ENCODE data around the gene MACO1. TPM values are rescaled to one million over a fixed set of nuclear protein-coding genes. Genes with fewer than 3 reads are reported as not detected.

Gene MACO1
- total and polyA plus RNA-seq, 2 of the 13 experiments (the other 11 are each of a cell fraction or from before 2014, with no cell fraction given), result 9.7 to 17.0 TPM

- TF ChIP-seq ZNF546 (CRISPR knock-in tag; conservative IDR thresholded peaks at IDR 0.05) (no peak), TMF1 (CRISPR knock-in tag; IDR thresholded peaks at IDR 0.05; ENCODE audit: low read depth) (0 out of 2 replicates have a peak, but pooled peaks have one; percentile 21), MXI1 (IDR thresholded peaks at IDR 0.05; ENCODE audit: borderline replicate concordance, low read depth, low read length) (0 out of 3 replicates have a peak, but pooled peaks have one; percentile 6)
Observed at GRCh38 chr1:25543425-25544242, 112.9 kb downstream of the MACO1 start, which contains the start of gene LDLRAP1 (continued).

DNA sequence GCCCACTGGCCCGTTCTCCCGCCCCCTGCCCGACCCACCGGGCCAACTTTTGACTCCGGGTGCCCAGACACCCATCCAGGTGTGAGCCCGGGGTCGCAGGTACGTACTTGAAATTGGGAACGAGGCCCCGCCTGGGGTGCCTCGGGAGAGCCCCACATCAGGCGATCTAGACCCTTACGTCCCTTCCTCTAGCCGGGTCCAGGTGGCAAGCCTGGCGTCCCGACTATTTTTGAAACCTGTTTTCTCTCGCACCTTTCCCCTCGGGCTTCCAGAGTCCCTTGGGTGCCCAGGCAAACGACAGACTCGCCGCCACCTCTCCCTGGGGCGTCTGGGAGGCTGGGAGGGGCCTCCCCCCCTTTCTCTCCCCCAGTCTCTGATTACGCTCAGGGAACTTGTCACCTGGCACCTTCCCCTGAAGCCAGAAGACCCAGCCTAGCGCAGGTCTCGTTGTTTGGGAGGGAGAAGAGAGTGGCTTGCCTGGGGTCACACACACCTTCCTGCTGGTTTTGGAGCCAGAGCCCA lies 113.6 kb downstream of the MACO1 start:
- TF ChIP-seq POLR2A (IDR thresholded peaks at IDR 0.05; ENCODE audit: insufficient read depth in 1 of 2, low read depth in 2 of 2, low read length in 2 of 2) (no peak), ZZZ3 (CRISPR knock-in tag; IDR thresholded peaks at IDR 0.05; ENCODE audit: borderline replicate concordance) (no peak), BRD4 (CRISPR knock-in tag; IDR thresholded peaks at IDR 0.05) (no peak), FOXK1 (CRISPR knock-in tag; IDR thresholded peaks at IDR 0.05; ENCODE audit: borderline replicate concordance, low read depth) (no peak)
- TF ChIP-seq, protein P1, sequence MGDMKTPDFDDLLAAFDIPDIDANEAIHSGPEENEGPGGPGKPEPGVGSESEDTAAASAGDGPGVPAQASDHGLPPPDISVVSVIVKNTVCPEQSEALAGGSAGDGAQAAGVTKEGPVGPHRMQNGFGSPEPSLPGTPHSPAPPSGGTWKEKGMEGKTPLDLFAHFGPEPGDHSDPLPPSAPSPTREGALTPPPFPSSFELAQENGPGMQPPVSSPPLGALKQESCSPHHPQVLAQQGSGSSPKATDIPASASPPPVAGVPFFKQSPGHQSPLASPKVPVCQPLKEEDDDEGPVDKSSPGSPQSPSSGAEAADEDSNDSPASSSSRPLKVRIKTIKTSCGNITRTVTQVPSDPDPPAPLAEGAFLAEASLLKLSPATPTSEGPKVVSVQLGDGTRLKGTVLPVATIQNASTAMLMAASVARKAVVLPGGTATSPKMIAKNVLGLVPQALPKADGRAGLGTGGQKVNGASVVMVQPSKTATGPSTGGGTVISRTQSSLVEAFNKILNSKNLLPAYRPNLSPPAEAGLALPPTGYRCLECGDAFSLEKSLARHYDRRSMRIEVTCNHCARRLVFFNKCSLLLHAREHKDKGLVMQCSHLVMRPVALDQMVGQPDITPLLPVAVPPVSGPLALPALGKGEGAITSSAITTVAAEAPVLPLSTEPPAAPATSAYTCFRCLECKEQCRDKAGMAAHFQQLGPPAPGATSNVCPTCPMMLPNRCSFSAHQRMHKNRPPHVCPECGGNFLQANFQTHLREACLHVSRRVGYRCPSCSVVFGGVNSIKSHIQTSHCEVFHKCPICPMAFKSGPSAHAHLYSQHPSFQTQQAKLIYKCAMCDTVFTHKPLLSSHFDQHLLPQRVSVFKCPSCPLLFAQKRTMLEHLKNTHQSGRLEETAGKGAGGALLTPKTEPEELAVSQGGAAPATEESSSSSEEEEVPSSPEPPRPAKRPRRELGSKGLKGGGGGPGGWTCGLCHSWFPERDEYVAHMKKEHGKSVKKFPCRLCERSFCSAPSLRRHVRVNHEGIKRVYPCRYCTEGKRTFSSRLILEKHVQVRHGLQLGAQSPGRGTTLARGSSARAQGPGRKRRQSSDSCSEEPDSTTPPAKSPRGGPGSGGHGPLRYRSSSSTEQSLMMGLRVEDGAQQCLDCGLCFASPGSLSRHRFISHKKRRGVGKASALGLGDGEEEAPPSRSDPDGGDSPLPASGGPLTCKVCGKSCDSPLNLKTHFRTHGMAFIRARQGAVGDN (CRISPR knock-in tag; IDR thresholded peaks at IDR 0.05), result peak; percentile 1; the same call in 1 of the 2 replicates
- TF ChIP-seq, protein P2, sequence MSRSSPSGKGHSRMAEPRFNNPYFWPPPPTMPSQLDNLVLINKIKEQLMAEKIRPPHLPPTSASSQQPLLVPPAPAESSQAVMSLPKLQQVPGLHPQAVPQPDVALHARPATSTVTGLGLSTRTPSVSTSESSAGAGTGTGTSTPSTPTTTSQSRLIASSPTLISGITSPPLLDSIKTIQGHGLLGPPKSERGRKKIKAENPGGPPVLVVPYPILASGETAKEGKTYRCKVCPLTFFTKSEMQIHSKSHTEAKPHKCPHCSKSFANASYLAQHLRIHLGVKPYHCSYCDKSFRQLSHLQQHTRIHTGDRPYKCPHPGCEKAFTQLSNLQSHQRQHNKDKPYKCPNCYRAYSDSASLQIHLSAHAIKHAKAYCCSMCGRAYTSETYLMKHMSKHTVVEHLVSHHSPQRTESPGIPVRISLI (CRISPR knock-in tag; IDR thresholded peaks at IDR 0.05; ENCODE audit: borderline replicate concordance), result no peak
- TF ChIP-seq, protein P3, sequence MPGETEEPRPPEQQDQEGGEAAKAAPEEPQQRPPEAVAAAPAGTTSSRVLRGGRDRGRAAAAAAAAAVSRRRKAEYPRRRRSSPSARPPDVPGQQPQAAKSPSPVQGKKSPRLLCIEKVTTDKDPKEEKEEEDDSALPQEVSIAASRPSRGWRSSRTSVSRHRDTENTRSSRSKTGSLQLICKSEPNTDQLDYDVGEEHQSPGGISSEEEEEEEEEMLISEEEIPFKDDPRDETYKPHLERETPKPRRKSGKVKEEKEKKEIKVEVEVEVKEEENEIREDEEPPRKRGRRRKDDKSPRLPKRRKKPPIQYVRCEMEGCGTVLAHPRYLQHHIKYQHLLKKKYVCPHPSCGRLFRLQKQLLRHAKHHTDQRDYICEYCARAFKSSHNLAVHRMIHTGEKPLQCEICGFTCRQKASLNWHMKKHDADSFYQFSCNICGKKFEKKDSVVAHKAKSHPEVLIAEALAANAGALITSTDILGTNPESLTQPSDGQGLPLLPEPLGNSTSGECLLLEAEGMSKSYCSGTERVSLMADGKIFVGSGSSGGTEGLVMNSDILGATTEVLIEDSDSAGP (CRISPR knock-in tag; IDR thresholded peaks at IDR 0.05; ENCODE audit: borderline replicate concordance), result peak; percentile 36; the same call in 1 of the 2 replicates
- intact Hi-C loops (cut with micrococcal nuclease; ENCODE audit: unreplicated experiment) (no loop called here), in situ Hi-C loops (cut with HindIII; ENCODE audit: extremely low pct_ligation_motif_present, low pct_unique_long_range_greater_than_20kb) (no loop called here)
- DNase-seq (ENCODE audit: low spot score), result no peak
- ChIA-PET POLR2A (interaction anchor here (1.1 to 1.4 kb wide), 2 partner anchors 10 to 297 kb away, joined by 3 read pairs; partner anchors contain the start of gene RSRP1), CTCF (ENCODE audit: low intra/inter-chr PET ratio, low total read pairs) (no interaction called here)
- peaks cover 62% of the 10 kb centered on the region for H3K4me1 ChIP-seq (ENCODE audit: insufficient read depth, low read length)
- H3K4me3 ChIP-seq (replicated peaks in 1 of 3; ENCODE audit: insufficient read depth in 1 of 3, low read depth in 2 of 3, low read length in 3 of 3), result peak overlapping the region; percentile 75 to 91 (median 89); a peak in 5 of 6 replicates
- H3K27ac ChIP-seq (ENCODE audit: extremely low read length, insufficient read depth, low read length), result peak overlapping the region; percentile 50
- H3K36me3 ChIP-seq (replicated peaks in 1 of 2; ENCODE audit: control insufficient read depth in 1 of 2, insufficient read depth in 2 of 2, low read length in 2 of 2), result no peaks in the 10 kb centered on the region
- no peaks in the 10 kb centered on the region for H4K20me1 ChIP-seq (ENCODE audit: insufficient read depth, low read length)
- H3K27me3 ChIP-seq (ENCODE audit: control insufficient read depth in 1 of 2, insufficient read depth in 2 of 2, low read length in 2 of 2), result no peaks in the 10 kb centered on the region; a peak in 1 of 5 replicates
- H3K9me3 ChIP-seq (ENCODE audit: low read length), result no peaks in the 10 kb centered on the region
- BruUV-seq (replicated peaks), result no TSS peak
- FAIRE-seq, result no peak
- WGBS (ENCODE audit: low lambda C conversion rate), result 5% methylated on average over 16 of the region's 25 CpGs
- peak overlapping the region; percentile 76 for H3K4me2 ChIP-seq (ENCODE audit: low read depth, low read length)
- no peaks in the 10 kb centered on the region for H3K79me2 ChIP-seq (ENCODE audit: insufficient read depth, low read length)
- ATAC-seq, result peak; percentile 10
- H2AFZ ChIP-seq (ENCODE audit: low read length), result no peak overlapping the region
- H3K9ac ChIP-seq (ENCODE audit: insufficient read depth, low read depth, low read length), result peak overlapping the region; percentile 71

Measured in HepG2 (cell line).